ENCODE results near the gene MCTP2.

MCTP2 gene, protein sequence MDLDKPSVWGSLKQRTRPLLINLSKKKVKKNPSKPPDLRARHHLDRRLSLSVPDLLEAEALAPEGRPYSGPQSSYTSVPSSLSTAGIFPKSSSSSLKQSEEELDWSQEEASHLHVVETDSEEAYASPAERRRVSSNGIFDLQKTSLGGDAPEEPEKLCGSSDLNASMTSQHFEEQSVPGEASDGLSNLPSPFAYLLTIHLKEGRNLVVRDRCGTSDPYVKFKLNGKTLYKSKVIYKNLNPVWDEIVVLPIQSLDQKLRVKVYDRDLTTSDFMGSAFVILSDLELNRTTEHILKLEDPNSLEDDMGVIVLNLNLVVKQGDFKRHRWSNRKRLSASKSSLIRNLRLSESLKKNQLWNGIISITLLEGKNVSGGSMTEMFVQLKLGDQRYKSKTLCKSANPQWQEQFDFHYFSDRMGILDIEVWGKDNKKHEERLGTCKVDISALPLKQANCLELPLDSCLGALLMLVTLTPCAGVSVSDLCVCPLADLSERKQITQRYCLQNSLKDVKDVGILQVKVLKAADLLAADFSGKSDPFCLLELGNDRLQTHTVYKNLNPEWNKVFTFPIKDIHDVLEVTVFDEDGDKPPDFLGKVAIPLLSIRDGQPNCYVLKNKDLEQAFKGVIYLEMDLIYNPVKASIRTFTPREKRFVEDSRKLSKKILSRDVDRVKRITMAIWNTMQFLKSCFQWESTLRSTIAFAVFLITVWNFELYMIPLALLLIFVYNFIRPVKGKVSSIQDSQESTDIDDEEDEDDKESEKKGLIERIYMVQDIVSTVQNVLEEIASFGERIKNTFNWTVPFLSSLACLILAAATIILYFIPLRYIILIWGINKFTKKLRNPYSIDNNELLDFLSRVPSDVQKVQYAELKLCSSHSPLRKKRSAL

DNA sequence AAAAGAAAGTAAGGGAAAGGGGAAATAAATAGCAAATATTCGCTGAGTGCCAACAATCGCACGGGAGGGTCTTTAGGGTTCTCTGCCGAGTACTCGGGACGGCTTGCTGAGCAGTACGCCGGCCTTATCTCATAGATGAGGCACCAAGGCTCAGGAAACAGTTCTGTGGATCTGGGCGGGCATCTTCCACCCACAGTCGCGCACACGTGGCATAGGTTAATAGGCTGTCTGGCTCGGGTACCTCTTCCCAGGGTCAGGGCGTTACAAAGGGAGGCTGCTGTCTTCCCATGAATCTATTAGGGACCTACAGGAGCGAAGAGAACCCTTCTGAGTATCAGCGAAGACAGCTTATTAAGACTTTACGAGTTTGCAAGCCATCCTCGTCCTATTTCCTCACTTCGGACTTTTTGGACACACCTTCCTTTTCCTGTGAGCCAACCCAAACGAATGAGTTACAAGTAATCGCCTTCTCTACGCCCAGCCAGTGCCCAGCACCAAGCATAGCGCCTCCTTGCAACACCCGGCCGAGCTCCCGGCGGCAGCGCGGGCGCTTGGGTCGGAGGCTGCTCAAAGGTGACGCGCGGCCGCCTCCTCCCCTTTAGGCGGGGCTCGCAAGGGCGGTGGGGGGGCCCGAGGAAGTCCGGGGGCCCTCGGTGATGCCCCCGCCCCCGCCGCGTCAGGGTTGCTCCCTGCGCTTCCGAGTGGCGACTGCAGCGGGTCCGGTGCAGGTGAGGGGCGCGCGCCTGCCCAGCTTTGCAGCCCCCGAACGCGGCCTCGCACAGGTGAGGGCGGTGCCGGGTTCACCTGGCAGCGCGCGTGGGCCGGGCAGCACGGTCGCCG, at the start of gene MCTP2:
Gene MCTP2, plus strand, starts transcription at position 679 of the 840 bp plus-strand sequence. CDS start 66,705 bp downstream, outside the sequence.
- TF ChIP-seq, protein P1, sequence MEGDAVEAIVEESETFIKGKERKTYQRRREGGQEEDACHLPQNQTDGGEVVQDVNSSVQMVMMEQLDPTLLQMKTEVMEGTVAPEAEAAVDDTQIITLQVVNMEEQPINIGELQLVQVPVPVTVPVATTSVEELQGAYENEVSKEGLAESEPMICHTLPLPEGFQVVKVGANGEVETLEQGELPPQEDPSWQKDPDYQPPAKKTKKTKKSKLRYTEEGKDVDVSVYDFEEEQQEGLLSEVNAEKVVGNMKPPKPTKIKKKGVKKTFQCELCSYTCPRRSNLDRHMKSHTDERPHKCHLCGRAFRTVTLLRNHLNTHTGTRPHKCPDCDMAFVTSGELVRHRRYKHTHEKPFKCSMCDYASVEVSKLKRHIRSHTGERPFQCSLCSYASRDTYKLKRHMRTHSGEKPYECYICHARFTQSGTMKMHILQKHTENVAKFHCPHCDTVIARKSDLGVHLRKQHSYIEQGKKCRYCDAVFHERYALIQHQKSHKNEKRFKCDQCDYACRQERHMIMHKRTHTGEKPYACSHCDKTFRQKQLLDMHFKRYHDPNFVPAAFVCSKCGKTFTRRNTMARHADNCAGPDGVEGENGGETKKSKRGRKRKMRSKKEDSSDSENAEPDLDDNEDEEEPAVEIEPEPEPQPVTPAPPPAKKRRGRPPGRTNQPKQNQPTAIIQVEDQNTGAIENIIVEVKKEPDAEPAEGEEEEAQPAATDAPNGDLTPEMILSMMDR (IDR thresholded peaks at IDR 0.05; ENCODE audit: low read depth, low read length), result no peak
- Histone ChIP-seq H3K4me3 (ENCODE audit: low read depth, low read length) (no peak within 1 kb of the TSS), H3K9me3 (ENCODE audit: severe bottlenecking) (no peaks in the 10 kb centered on the region), H3K36me3 (no peaks in the 10 kb centered on the region), H3K27me3 (ENCODE audit: insufficient read depth, low read depth, severe bottlenecking) (peaks cover 66% of the 10 kb centered on the region), H3K27ac (no peak within 1 kb of the TSS)
- DNase-seq, result no peak

DNA sequence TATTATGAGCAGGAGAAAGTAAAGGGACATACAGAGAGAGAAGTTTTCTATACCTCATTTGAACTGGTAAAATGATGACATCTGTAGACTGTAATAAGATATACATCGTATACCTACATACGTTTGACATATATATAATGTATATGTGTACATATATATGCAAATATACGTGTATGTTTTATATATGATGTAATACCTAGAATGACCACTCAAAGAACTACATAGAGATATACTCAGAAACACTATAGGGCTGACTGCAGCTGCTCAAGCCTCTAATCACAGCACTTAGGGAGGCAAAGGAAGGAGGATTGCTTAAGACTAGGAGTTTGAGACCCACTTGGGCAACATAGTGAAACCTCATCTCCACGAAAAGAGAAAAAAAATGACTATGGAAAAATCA, 48.5 kb upstream of the MCTP2 start:
- TF ChIP-seq, protein P1 (IDR thresholded peaks at IDR 0.05; ENCODE audit: low read depth, low read length), result no peak
- no peak overlapping the region for H3K27ac ChIP-seq
- H3K9me3 ChIP-seq (ENCODE audit: severe bottlenecking), result no peaks in the 10 kb centered on the region
- H3K36me3 ChIP-seq, result no peaks in the 10 kb centered on the region
- no peak overlapping the region for H3K4me3 ChIP-seq (ENCODE audit: low read depth, low read length)
- DNase-seq, result no peak
- H3K27me3 ChIP-seq (ENCODE audit: insufficient read depth, low read depth, severe bottlenecking), result peaks cover 38% of the 10 kb centered on the region

DNA sequence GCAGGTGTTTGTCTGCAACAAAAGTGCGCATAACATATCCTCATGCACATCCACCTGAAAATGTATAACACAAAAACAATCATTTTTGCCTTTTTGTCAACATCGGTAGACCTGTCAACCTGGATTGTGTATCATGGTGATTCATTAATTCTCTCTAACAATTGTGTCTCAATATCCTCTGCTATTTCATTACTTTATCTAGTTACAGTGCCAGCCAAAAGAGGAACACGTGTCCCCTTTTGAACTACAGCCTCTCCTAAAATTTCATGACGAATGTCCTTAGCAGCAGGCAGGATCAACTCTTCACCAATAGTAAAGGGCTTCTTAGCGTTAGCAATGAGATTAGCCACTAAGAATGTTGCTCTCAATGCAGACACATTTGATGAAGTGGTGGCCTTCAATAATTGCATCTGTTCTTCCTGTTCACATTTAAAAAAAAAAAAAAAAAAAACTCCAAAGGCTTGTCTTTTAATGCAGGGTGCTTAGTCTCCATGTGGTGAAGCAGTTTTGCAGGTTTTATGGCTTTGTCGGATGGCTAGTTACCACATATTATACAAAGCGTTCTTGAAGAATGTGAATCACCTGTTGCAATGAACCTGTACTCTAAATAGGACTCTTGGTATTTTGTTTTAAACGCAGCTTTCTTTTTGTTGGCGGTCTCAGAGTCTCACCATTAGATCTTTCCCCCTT, 45.7 kb upstream of the MCTP2 start:
- Histone ChIP-seq H3K9me3 (ENCODE audit: severe bottlenecking) (no peaks in the 10 kb centered on the region), H3K4me3 (ENCODE audit: low read depth, low read length) (no peak overlapping the region), H3K36me3 (no peaks in the 10 kb centered on the region), H3K27ac (no peak overlapping the region), H3K27me3 (ENCODE audit: insufficient read depth, low read depth, severe bottlenecking) (peaks cover 21% of the 10 kb centered on the region)
- TF ChIP-seq, protein P1 (IDR thresholded peaks at IDR 0.05; ENCODE audit: low read depth, low read length), result no peak
- DNase-seq, result no peak

DNA sequence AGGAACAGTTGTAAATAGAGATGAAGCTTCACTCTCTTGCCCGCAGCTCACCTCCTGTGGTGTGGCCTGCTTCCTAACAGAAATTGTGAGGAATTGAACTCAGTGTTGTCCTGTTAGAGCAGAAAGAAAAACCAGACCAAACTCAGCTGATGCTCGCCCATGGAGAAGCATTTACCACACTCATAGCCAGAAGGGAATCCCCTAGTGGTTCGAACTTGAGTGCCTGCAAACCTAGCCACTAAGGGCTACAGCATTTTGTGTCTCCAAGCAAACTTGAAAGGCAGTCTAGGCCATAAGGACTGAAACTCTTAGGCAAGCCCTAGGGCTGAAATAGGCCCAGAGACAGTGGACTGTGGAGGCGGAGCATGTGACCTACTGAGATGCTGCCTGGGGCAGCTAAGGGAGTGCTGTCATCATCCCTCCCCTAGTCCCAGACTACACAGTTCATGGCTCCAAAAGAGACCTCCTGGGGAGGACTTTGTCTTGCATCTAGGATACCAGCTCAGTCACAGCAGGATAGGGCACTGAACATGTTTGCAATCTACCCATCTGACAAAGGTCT, 44.5 kb upstream of the MCTP2 start:
- Histone ChIP-seq H3K27me3 (ENCODE audit: insufficient read depth, low read depth, severe bottlenecking) (peaks cover 20% of the 10 kb centered on the region), H3K4me3 (ENCODE audit: low read depth, low read length) (no peak overlapping the region), H3K9me3 (ENCODE audit: severe bottlenecking) (no peaks in the 10 kb centered on the region), H3K36me3 (no peaks in the 10 kb centered on the region), H3K27ac (no peak overlapping the region)
- no peak for DNase-seq
- TF ChIP-seq, protein P1 (IDR thresholded peaks at IDR 0.05; ENCODE audit: low read depth, low read length), result no peak

DNA sequence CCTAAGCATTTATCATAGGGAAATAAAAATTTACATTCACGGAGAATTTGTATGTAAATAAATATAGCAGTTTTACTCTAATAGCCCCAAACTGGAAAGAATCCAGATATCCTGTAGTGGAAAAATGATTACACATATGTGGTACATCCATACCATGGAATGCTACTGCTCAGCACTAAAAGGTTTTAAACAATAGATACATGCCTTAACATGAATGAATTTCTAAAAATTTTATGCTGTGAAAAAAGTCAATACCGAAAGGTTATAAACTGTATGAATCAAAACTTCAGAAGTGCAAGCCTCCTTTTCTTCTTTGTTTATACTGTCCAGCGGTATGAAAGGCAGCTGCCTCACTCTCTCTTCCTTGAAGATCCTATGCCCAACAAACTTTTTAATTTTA, 37.5 kb upstream of the MCTP2 start:
- Histone ChIP-seq H3K9me3 (ENCODE audit: severe bottlenecking) (no peaks in the 10 kb centered on the region), H3K27me3 (ENCODE audit: insufficient read depth, low read depth, severe bottlenecking) (peaks cover 29% of the 10 kb centered on the region), H3K27ac (no peak overlapping the region), H3K4me3 (ENCODE audit: low read depth, low read length) (no peak overlapping the region), H3K36me3 (no peaks in the 10 kb centered on the region)
- TF ChIP-seq, protein P1 (IDR thresholded peaks at IDR 0.05; ENCODE audit: low read depth, low read length), result no peak
- DNase-seq, result no peak

Data from WERI-Rb-1 (cell line).